Ureter (tissue), 1 donor: Measurements from ENCODE around the gene GPSM3. TPM values are rescaled to one million over a fixed set of nuclear protein-coding genes. Genes with fewer than 3 reads are reported as not detected.
"Not testable (repeated sequence)": the region's sequence is repeated elsewhere in the genome, so short reads cannot be mapped to it uniquely, and the experiment has no call there.

Experiments
- DNase-seq: peaks from one replicate; pipeline ENCODE4 v3.0.0-alpha.2; 2020; ENCODE audit warnings: low spot score
- total RNA-seq: library from RNA; stranded (reverse); gene quantifications from one replicate; pipeline ENCODE4 v1.2.4, GENCODE V29; 2023
- donor health status: DM: yes; HTN: yes; CAD: no.

Gene GPSM3
- total RNA-seq, 1 donor from 2014 or later, result 33.9 TPM

DNA sequence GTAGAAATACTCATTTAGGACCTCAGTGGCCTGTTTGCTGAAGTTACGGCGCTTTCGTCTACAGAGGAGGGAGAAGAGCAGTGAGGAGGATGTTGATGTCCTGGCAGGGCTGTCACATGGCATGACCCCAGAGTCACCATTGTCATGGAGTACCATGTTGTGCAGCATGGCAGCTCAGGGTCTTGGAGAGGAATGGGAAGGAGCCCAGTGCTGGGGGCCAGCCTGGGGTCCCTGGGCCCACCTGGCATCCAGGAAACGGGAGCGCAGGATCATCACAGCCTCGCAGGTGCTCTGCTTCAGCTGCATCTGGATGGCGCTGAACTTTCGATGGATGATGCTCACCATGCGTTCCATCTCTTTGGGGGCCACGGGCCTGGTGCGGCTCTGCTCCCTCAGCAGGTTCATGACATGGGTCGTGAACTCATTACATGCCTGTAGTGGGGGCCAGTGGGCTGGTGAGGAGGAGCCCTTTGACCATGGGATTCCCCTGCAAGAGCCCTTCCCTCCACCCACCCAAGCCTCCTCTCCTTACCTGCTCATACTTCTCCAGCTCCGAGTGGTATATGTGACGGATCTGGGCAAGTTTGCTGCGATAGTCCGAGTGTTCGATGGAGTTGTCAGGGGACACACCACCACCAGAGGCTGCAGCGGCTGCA, 4.6 kb downstream of the GPSM3 start:
- not testable (repeated sequence) for DNase-seq

DNA sequence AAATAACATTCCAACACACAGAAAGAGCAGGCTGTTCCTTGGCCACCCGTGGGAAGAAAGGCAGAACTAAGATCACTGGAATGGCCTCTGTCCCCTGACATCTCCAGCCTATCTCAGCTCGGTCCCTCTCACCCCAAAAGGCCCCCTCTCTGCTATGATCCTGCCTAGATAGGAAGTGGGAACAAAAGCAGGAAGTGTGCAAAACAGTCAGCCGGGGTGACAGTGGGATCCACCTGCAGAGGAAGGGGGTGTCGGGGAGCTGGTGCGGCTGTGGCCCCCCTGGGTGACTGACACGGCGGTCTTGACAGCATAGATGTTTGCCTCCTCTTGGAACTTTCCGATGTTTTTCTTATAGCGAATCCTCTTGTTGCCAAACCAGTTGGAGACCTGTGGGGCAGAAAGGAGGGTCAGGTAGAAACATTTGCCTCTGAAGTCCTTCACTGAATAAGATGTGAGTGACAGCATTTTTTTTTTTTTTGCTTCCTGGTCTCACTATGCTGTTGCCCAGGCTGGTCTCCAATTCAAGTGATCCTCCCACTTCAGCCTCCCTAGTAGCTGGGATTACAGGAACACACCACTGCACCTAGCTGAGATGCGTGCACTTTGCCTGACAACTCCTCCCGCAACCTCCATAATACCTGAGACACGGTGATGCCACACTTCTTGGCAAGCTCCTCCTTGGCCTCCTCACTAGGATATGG, 5.3 kb downstream of the GPSM3 start:
- DNase-seq, result no peak

DNA sequence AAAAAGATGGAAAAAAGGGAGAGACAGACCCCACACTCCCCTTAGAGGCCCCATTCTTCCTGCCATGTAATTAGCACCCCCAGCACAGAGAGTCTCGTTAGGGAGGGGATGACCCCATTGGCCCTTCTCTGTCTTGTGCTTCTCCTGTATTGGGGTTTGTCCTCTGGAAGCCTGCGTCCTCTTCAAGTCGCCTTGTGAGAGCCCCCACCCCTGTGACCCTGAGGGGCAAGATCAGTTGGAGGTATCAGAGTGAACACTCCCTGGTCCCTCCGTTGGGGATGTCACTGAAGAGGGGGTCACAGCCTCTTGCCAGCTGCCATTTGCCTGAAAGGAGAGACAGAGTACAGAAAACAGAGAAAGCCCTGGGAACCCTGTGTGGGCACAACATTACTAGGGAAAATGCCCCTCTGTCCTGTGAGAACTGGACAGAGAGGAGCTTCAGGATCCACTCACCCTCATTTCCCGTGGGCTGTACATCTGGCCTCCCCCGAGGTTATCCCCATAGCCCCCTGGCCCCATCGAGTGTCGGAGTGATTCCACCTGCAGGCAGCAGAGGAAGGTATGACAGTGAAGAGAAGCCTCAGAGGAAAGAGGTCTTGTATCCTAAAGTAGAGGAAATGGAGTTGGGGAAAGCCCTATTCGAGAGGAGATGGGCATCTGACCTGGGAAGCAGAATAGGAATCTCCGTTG, 6.1 kb downstream of the GPSM3 start:
- not testable (repeated sequence) for DNase-seq

DNA sequence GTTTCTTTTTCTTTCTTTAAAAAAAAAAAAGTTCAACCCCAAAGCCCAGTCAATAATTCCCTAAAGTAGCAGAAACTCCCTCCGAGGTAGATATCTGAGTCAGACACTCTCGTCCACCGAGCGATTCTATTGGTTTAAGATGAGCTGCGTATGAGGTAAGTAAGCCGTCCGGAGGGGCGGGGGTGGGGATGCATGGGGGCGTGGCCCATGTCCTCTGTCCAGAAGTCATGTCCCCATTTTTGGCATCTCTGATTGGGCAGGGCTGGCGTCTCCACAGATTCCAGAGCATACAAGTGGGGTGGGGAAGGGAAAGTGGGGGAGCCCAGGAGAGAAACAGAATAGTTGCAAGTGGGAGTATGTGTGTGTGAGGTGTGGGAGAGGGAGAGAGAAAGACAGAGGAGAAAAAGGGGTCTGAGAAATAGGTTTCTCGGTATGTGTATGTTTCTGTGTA, 6.7 kb downstream of the GPSM3 start:
- peak; percentile 81 for DNase-seq

DNA sequence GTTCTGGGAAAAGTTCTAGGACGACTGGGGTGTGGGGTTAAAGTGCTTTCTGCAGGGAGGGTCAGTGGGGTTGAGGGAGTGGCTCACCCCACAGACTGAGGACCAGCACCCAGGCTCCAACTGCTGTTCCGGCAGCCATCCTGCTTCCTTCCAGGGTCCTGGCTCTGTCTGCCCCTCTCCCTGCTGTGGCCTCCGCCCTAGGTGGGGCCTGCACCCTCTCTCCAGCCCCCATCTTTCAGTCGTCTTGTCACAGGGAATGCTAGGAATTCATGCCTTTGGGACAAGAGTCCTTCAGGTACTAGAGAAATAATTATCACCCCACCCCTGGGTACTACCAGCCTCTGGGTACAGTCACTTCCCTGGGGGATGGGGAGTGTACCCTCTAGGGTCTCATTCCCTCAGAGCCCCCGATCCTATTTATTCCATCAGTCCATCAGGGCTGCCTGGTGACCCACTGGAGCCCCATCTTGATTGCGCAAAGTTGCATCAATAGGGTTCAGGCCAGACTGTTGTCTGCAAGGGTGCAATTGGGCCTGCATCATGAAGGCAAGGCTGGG, 8.3 kb downstream of the GPSM3 start, which contains the start of gene AGER:
AGER (minus strand) TSS at position 170 of the 557 bp plus-strand sequence; CDS start at position 139, 31 bp downstream.
- no peak for DNase-seq

DNA sequence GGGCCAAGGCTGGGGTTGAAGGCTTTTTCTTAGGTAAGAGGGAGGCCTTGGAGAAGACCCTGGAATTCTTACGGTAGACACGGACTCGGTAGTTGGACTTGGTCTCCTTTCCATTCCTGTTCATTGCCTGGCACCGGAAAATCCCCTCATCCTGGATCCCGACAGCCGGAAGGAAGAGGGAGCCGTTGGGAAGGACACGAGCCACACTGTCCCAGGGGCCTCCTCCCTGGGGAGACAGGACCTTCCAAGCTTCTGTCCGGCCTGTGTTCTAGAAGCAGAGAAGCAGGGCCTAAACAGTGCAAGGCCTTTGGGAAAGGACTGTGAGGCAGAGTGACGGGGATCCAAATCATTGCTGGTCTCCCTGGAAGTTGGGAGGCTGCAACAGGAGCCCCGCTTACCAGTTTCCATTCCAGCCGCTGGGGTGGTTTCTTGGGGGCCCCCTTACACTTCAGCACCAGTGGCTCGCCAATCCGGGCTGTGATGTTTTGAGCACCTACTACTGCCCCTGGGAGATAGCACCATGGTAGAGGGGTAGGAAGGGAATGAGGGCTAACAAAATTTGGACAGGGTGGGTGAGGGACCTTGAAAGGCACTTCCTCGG, 8.9 kb downstream of the GPSM3 start:
- no peak for DNase-seq

DNA sequence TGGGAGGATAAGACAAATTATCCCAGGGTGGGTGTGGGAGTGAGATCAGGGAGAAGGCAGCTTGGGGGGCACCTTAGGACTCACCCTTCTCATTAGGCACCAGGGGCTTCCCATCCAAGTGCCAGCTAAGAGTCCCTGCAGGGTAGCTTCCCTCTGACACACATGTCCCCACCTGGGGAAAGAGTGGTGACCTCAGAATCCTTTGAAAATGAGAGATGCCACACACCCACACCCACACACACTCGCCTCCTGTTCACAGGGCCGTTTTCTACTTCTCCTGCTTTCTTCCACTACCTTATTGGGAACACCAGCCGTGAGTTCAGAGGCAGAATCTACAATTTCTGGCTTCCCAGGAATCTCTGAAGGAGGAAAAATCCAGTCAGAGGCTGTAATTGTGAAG, 9.4 kb downstream of the GPSM3 start:
- DNase-seq, result no peak

DNA sequence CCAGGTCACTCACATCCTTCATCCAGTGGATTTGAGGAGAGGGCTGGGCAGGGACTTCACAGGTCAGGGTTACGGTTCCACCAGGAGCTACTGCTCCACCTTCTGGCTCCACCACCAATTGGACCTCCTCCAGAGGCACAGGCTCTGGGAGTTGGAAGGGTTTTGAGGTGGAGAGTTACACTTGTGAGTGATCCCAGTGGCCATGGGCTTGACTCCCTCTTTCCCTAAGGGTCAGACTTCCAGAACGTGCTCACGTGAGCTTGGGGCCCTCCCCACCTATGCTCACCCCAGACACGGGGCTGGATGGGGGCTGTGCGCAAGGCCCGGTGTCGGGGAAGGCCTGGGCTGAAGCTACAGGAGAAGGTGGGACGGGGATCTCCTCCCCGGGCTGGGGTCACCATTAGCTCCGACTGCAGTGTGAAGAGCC, 9.9 kb downstream of the GPSM3 start:
- no peak for DNase-seq

DNA sequence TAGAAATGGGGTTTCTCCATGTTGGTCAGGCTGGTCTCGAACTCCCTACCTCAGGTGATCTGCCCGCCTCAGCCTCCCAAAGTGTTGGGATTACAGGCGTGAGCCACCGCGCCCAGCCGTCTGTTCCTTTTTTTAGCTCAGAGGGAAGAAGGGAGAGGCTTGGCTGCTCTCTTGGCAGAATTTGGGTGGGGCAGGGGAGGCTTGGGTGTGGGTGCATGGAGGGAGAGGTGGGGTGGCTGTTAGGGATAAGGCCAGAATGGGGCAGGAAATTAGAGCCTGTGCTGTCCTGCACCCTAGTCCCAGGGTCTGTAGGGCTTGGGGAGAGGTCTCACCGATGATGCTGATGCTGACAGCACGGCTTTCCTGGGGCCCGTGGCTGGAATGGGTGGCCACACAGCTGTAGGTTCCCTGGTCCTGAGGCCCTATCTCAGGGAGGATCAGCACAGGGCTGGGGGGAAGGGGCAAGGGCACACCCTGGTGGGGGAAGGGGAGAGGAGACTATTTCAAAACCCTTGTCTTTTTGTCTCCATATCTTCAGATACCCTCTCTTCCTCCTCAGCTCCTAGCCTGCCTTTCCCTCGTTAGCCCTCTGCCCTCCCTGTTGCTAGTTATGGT, 10.4 kb downstream of the GPSM3 start:
- DNase-seq, result no peak

DNA sequence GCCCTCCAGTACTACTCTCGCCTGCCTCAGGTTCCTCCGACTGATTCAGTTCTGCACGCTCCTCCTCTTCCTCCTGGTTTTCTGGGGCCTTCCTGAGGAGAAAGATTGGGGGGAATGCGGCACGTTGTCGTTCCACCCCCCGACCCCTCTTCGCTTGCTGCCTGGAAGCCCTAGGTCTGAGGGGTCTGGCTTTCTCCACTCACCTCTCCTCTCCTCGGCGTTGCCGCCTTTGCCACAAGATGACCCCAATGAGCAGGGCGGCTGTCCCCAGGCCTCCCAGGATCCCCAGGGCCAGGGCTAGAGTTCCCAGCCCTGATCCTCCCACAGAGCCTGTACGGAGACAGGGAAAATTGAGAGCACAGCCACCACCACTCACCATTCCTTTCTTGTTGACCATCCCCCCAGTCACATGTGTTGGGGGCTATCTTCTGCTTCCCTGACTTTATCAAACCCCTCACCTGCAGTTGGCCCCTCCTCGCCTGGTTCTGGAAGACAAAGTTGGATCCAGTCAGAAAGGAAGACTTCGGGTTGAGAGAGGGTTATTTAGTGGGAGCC, 11.2 kb downstream of the GPSM3 start:
- no peak for DNase-seq

DNA sequence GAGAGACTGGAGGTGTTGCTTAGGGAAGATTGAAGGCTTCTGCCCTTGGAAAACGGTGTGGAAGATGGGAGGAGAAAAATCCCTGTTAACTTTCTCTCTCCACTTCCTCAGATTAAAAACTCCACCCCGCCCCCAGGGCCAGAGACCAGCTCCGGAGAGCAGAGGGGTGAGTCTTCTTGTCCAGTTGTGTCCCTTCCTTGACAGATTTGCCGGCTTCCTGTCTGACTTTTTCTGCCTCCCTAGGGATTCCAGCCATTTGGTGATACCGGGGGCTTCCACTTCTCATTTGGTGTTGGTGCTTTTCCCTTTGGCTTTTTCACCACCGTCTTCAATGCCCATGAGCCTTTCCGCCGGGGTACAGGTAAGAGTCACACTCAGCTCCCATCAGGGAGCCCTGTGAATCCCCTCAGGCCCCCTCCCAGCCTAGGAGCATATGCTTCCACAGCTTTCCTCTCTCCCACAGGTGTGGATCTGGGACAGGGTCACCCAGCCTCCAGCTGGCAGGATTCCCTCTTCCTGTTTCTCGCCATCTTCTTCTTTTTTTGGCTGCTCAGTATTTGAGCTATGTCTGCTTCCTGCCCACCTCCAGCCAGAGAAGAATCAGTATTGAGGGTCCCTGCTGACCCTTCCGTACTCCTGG, 12.6 kb downstream of the GPSM3 start:
- DNase-seq, result no peak

DNA sequence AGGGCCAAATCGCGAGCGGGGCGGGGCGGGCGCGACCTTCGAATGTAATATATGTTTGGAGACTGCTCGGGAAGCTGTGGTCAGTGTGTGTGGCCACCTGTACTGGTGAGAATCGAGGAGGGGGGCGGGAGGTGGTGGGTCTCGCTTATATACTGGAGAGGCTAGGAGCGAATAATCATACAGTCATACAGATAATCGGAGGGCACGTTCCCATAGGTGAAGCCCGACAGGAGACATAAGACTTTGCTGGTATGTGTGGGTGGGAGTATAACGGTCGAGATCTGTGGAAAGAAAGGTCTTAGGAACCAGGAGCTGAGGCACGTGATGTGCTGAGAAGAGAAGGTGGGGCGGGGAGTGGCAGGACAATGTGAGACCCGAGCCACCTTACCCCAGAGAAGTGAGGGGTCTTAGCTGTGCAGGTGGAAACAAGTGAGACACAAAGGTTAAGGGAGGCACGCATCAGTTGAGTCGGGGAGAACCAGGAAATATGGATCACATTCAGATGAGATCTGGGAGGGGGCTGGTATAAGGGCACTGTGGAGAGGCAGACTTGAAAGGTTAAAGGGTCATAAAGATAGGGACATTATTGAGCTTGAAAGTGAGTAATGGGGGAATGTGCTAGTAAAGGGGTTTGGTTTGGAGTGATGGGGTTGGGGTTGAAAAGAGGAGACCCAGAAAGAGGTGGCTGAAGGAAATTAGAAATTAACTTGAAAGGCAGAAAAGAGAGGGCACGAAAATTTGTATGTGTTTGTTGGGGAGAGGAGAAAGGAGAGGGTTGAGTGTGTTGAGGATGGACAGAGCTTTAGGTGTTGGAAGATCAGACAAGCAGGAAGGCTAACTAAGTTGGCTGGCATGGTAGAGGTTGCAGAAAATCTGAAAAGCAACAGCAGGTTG, 13.6 kb downstream of the GPSM3 start:
- no peak for DNase-seq

DNA sequence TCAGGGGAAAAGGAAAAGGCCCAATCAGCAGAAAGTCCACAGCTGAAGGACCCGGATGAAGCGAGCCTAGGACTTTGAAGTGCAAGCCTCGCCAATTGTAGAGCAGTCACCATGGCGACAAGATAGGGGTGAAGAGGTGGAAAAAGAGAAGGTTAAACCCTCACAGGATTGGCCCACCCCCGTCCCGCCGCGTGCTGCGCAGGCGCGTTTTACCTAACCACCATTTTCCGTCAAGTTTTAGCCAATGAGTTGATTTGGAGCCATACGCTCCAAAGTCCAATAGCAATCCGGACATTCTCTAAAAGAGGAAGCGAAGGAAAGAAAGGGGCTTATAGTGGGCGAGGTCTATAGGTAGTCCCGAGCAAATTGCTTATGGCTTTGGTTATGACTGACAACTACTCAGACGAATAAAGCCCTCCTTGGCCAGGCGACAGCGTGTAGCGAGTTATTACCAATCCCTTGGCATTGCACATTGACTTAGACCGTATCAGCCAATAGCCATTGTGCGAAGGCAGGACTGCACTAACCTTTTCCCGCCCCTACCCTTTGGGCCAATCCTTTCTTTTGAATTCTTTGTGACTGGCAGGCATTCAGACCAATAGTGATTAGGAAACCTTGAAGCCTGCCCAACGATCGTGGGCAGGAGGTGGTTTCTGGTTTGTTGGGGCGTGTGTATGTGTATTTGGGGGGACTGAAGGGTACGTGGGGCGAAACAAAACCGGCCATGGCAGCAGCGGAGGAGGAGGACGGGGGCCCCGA, 14.5 kb downstream of the GPSM3 start, which contains the start of gene RNF5:
RNF5 (plus strand) TSS at position 618 of the 759 bp plus-strand sequence; CDS start at position 725, 107 bp downstream.
- DNase-seq, result peak; percentile 98

DNA sequence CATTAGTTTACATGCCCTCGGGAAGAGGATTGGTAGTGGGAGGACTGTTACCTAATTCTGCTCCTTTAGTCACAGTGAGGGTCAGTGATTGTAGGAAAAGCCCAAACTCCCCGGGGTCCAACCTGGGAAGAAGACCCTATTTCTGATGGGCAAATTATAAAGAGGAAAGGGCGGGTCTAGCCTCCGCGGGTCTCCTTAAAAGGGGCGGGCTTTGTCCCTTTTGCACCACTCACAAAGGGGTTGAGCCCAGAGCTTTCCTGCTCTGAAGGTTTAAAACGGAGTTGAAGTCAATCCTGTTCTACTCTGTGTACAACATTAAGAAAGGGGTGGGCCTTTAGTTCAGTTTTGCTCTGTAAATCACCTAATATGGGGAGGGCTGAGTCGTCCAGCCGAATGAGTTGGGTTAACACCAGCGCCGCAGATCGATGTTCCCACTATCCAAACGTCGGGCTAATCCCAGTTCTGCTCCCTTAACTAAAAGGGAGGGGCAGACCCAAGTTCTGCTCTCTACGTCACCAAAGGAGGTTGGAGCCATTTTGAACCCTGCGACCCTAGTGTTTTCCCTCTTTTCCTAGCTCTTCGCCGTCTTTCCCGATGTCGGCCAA, 15.2 kb downstream of the GPSM3 start:
- DNase-seq, result no peak

DNA sequence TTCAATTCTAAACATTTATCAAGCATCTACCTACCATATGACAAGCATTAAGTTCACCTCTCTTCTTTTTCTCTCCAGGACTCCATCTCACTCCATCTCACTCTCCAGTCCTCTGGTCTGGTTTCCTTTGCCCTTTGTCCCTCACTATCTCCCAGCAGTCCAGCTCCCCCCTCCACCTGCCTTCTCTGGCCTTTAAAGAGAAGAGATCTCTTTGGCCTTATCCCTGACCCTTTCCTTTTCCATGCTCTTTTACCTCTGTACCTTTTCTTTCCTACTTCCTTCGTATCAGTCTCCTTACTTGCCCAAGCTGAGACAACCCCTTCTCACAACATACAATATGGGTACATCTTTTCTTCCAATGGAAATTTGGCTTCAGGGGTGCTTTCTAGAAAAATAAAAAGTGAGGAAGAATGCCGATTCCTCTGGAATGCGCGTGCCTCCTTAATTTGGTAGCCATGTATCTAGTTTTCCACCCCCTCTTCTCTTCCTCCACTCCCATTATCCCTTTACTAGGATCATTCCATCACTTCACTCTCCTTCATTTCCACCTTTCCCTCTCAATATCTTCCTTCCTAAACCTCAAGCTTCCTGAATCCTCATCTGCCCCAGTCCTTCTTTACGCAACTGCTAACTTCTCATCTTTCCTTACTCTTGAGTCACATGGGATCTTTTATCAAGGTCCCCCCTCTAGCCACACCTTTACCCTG, 15.8 kb downstream of the GPSM3 start:
- DNase-seq, result no peak

DNA sequence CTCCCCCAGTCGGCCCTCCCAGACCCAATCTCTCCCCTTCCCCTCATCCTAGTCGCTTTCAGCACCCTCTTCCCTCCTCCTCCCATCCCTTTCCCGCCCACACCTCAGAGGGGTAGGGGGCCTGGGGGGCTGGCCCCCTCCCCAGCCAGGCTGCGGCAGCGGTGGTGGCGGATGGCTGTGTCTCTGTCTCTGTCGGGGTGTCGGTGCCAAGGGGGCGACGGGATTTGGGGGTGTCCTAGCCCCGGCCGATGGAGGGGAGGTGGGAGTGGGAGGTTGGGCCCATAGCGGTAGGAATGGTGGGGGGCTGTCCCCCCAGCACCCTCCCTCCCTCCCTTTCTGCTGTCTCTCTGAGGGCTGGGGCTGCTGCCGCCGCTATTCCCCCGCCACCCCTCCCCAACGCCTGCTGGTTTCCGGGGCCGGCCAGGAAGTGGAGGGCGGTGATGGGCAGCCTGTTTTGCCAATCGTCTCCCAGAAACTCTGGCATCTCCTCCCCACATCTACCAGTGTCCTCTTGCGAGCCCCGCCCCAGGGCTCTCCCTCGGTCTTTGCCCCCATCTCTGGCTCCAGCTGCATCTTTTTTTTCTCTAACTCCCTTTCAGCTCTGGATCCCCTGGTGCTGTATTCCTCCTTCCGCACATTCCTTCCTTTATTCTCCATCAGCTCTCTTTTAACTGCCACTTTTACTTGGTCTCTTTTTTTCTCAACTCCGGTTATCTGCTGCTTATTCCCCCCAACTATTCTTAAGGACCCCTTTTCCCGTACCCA, 16.6 kb downstream of the GPSM3 start, which contains the start of gene AGPAT1:
AGPAT1 (minus strand) TSS at position 374 of the 765 bp plus-strand sequence. CDS start 4,588 bp downstream, outside the sequence.
- peak; percentile 98 for DNase-seq

DNA sequence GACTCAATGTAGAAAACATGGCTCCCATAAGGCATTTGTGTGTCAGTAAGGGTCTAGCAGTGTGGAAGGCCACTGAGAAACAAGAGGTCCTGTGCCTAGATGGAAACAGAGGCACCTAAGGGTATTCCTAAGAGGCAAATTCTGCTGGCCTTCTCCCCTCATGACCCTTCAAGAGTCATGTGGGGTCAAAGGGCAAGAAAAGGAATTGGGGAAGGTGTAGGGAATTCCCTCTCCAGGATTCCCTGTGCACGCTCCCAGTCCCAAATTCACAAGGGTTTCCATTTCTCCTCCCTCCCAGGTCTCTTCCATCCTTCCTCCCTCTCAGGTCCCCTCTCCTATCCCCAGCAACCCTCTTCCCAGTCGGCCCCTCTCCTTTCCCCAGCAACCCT, 17.1 kb downstream of the GPSM3 start:
- DNase-seq, result no peak
